Activated naive CD8-positive, alpha-beta T cell treated with anti-CD3 and anti-CD28 coated beads, Interleukin-2, amount 50 U/mL, for 24 hours (primary cell): ENCODE data around the gene ACTL7A.
"Not testable (repeated sequence)": the region's sequence is repeated elsewhere in the genome, so short reads cannot be mapped to it uniquely, and the experiment has no call there.

Experiments used
- ATAC-seq: fragments of 150-1000 bp; cut with Tn5 transposase; one replicate; pipeline ENCODE4 v1.10.0; 2021
- DNase-seq: peaks from one replicate; pipeline ENCODE4 v3.0.0; 2021
- H3K27ac Mint-ChIP-seq: one replicate; pipeline ENCODE4 v1.8.0; 2021; ENCODE audit warnings: mild to moderate bottlenecking, mixed read lengths
- H3K27me3 Mint-ChIP-seq: one replicate; pipeline ENCODE4 v1.8.0; 2021; ENCODE audit warnings: mixed read lengths
- H3K36me3 Mint-ChIP-seq: one replicate; pipeline ENCODE4 v1.8.0; 2021; ENCODE audit warnings: low read depth, mixed read lengths
- H3K4me1 Mint-ChIP-seq: one replicate; pipeline ENCODE4 v1.8.0; 2021; ENCODE audit warnings: mixed read lengths
- H3K4me3 Mint-ChIP-seq: one replicate; pipeline ENCODE4 v1.8.0; 2021; ENCODE audit warnings: mild to moderate bottlenecking, moderate library complexity, mixed read lengths
- H3K9me3 Mint-ChIP-seq: one replicate; pipeline ENCODE4 v1.8.0; 2021; ENCODE audit warnings: mixed read lengths

The ACTL7A gene

GRCh38 chr9:108838017-108838416, 24.0 kb upstream of the ACTL7A start:
- H3K9me3 Mint-ChIP-seq, result no peaks in the 10 kb centered on the region
- ATAC-seq, result no peak
- H3K4me1 Mint-ChIP-seq, result peaks cover 14% of the 10 kb centered on the region
- H3K27me3 Mint-ChIP-seq, result peaks cover 3% of the 10 kb centered on the region
- H3K27ac Mint-ChIP-seq, result no peak overlapping the region
- no peaks in the 10 kb centered on the region for H3K36me3 Mint-ChIP-seq
- no peak for DNase-seq
- no peak overlapping the region for H3K4me3 Mint-ChIP-seq

DNA sequence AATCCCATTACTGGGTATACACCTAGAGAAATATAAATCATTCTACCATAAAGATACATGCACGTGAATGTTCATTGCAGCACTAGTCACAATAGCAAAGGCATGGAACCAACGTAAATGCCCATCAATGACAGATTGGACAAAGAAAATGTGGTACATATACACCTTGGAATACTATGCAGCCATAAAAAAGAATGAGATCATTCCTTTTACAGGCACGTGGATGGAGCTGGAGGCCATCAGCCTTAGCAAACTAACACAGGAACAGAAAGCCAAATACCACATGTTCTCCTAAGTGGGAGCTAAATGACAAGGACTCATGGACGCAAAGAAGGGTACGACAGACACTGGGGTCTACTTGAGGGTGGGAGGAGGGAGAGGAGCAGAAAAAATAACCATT, 22.5 kb upstream of the ACTL7A start:
- H3K36me3 Mint-ChIP-seq, H3K4me3 Mint-ChIP-seq, H3K27ac Mint-ChIP-seq, H3K27me3 Mint-ChIP-seq, ATAC-seq, DNase-seq, H3K9me3 Mint-ChIP-seq: not testable (repeated sequence)
- H3K4me1 Mint-ChIP-seq, result peaks cover 17% of the 10 kb centered on the region

DNA sequence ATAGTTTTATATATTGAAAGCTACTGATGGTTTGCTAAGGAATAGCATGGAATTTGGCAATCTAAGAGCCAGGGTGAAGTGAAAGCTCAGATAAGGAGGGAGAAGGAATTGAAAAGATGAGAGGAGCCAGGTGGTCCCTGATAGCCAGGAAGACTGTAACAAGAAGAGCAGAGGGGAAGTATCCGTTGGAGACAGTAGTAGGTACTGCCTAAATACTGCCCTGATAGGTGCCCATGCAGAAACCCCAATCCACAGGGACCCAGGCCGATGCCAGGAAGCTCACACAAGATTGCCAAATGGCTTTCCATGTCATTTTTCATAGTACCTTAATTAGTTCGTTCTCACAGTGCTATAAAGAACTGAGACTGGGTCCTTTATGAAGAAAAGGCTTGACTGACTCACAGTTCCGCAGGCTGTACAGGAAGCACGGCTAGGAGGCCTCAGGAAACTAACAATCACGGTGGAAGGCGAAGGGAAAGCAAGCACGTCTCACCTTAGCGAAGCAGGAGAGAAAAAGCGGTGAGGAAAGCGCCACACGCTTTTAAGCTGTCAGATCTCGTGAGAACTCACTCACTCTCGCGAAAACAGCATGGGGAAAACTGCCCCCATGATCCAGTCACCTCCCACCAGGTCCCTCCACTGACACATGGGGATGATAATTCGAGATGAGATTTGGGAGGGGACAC, 19.3 kb upstream of the ACTL7A start:
- Mint-ChIP-seq H3K27ac (peak overlapping the region; percentile 66), H3K4me1 (peaks cover 9% of the 10 kb centered on the region), H3K4me3 (peak overlapping the region; percentile 57), H3K36me3 (no peaks in the 10 kb centered on the region), H3K27me3 (peaks cover 4% of the 10 kb centered on the region), H3K9me3 (no peaks in the 10 kb centered on the region)
- ATAC-seq, result no peak
- peak; percentile 12 for DNase-seq

DNA sequence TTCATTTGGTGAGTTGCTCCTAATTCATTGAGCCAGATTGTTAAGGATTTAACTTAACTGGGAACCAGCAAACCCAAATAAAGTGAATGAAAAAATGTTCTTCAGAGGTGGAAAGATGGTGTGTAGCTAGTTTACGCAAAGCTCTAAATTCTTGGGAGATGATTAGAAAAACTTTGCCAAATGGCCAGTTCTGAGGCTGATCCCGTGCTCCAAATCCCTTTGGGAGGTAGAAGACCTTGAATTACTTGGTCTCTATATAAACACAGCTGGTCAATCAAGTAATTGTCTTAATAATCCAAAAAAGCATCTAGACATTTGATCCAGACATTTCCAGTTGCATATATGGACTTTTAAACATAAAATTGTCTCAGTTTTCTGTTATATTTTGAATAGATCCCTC, 17.7 kb upstream of the ACTL7A start:
- no peak for DNase-seq
- no peak for ATAC-seq
- H3K27me3 Mint-ChIP-seq, result peaks cover 4% of the 10 kb centered on the region
- H3K4me3 Mint-ChIP-seq, result no peak overlapping the region
- no peak overlapping the region for H3K27ac Mint-ChIP-seq
- peaks cover 9% of the 10 kb centered on the region for H3K4me1 Mint-ChIP-seq
- H3K36me3 Mint-ChIP-seq, result no peaks in the 10 kb centered on the region
- H3K9me3 Mint-ChIP-seq, result no peaks in the 10 kb centered on the region

- H3K27ac Mint-ChIP-seq, result no peak overlapping the region
- H3K36me3 Mint-ChIP-seq, result no peaks in the 10 kb centered on the region
- peaks cover 9% of the 10 kb centered on the region for H3K4me1 Mint-ChIP-seq
- no peaks in the 10 kb centered on the region for H3K9me3 Mint-ChIP-seq
- DNase-seq (no peak), ATAC-seq (no peak)
- no peak overlapping the region for H3K4me3 Mint-ChIP-seq
- H3K27me3 Mint-ChIP-seq, result peaks cover 4% of the 10 kb centered on the region
These were observed 17.2 kb upstream of the ACTL7A start for GRCh38 chr9:108844856-108845255.

DNA sequence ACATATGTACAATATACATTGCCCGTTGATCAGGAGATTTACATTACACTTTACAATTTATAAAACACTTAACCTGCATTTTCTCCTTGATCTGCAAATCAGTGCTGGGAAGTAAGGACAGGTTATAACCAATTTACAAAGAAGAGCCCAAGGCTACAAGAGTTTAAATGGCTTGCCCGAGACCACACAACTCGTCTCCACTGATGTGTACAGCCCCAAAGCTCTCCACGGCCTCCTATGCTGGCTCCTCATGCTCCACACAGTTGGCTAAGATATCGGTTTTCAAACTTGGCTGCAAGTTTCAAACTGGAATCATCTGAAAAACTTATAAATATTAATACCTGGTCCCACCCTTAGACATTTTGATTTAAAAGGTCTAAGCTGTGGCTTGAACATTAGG, 16.6 kb upstream of the ACTL7A start:
- Mint-ChIP-seq H3K9me3 (no peaks in the 10 kb centered on the region), H3K27me3 (peaks cover 4% of the 10 kb centered on the region), H3K4me1 (peaks cover 9% of the 10 kb centered on the region), H3K4me3 (no peak overlapping the region), H3K27ac (no peak overlapping the region), H3K36me3 (no peaks in the 10 kb centered on the region)
- ATAC-seq (no peak), DNase-seq (no peak)

DNA sequence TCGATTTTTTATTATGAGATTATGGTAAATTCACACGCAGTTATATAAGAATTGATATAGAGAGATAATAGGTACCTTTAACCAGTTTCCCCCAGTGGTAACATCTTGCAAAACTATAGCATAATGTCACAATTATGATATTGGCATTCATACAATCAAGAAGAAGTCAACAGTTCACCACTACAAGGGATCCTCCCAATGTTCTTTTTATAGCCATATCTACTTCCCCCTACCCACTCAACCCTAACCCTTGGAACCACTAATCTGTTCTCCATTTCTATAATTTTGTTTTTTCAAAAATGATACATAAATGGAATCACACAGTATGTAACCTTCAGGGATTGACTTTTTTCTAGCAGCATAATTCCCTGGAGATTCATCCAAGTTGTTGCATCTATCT, 16.1 kb upstream of the ACTL7A start:
- no peaks in the 10 kb centered on the region for H3K9me3 Mint-ChIP-seq
- no peak overlapping the region for H3K27ac Mint-ChIP-seq
- H3K4me1 Mint-ChIP-seq, result peaks cover 9% of the 10 kb centered on the region
- ATAC-seq (no peak), DNase-seq (no peak)
- no peak overlapping the region for H3K4me3 Mint-ChIP-seq
- peaks cover 5% of the 10 kb centered on the region for H3K27me3 Mint-ChIP-seq
- no peaks in the 10 kb centered on the region for H3K36me3 Mint-ChIP-seq

- not testable (repeated sequence) for H3K4me3 Mint-ChIP-seq, DNase-seq, H3K9me3 Mint-ChIP-seq, H3K27me3 Mint-ChIP-seq, ATAC-seq, H3K4me1 Mint-ChIP-seq, H3K36me3 Mint-ChIP-seq, H3K27ac Mint-ChIP-seq
These were observed 13.8 kb upstream of the ACTL7A start for GRCh38 chr9:108848296-108848695.

DNA sequence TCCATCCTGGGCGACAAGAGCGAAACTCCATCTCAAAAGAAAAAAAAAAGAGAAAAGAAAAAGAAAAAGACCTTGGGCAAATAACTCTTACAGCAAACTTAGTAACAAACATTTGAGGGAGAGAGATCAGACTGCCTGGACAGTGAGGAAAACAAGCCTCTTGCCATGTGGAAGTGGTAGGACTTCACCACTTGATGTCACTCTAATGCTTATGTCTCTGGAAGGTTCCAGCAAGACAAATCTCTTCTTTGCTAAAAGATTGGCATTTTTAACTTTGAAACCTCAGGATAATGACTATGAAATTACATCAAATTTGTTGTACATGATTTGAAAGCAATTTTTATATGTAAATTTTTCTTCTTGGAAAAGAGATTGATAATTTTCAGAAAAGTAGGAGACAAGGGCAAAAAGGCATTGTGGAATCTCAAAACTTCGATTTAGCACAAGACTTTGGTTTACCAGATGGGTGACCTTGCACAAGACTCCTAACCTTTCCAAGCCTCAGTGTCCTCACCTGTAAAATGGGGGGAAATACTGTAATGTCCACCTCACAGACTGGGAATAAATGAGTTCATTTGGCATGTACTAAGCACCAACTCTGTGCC, 11.7 kb upstream of the ACTL7A start:
- no peaks in the 10 kb centered on the region for H3K9me3 Mint-ChIP-seq
- H3K36me3 Mint-ChIP-seq, result no peaks in the 10 kb centered on the region
- no peak overlapping the region for H3K4me3 Mint-ChIP-seq
- DNase-seq (no peak), ATAC-seq (no peak)
- H3K4me1 Mint-ChIP-seq, result no peaks in the 10 kb centered on the region
- peaks cover 10% of the 10 kb centered on the region for H3K27me3 Mint-ChIP-seq
- H3K27ac Mint-ChIP-seq, result no peak overlapping the region

GRCh38 chr9:108851138-108851537, 10.9 kb upstream of the ACTL7A start:
- Mint-ChIP-seq H3K9me3 (no peaks in the 10 kb centered on the region), H3K4me3 (no peak overlapping the region), H3K4me1 (no peaks in the 10 kb centered on the region), H3K27ac (no peak overlapping the region), H3K36me3 (no peaks in the 10 kb centered on the region), H3K27me3 (peaks cover 10% of the 10 kb centered on the region)
- DNase-seq (no peak), ATAC-seq (no peak)

- Mint-ChIP-seq H3K36me3 (no peaks in the 10 kb centered on the region), H3K4me1 (no peaks in the 10 kb centered on the region), H3K9me3 (no peaks in the 10 kb centered on the region), H3K27me3 (peaks cover 7% of the 10 kb centered on the region), H3K27ac (no peak overlapping the region), H3K4me3 (no peak overlapping the region)
- no peak for ATAC-seq
- no peak for DNase-seq
These were observed 10.0 kb upstream of the ACTL7A start for GRCh38 chr9:108852079-108852478.

GRCh38 chr9:108854094-108854493, 8.0 kb upstream of the ACTL7A start:
- ATAC-seq, result no peak
- Mint-ChIP-seq H3K4me3 (no peak overlapping the region), H3K4me1 (no peaks in the 10 kb centered on the region)

GRCh38 chr9:108854641-108855528, 7.2 kb upstream of the ACTL7A start:
- peaks cover 7% of the 10 kb centered on the region for H3K27me3 Mint-ChIP-seq
- ATAC-seq (no peak), DNase-seq (no peak)
- no peak overlapping the region for H3K27ac Mint-ChIP-seq
- peaks cover 1% of the 10 kb centered on the region for H3K4me1 Mint-ChIP-seq
- no peaks in the 10 kb centered on the region for H3K9me3 Mint-ChIP-seq
- no peak overlapping the region for H3K4me3 Mint-ChIP-seq
- H3K36me3 Mint-ChIP-seq, result no peaks in the 10 kb centered on the region

More at GRCh38 chr9:108854094-108854493, 8.0 kb upstream of the ACTL7A start:
- no peak for DNase-seq
- H3K36me3 Mint-ChIP-seq, result no peaks in the 10 kb centered on the region
- H3K27ac Mint-ChIP-seq, result no peak overlapping the region
- H3K27me3 Mint-ChIP-seq, result peaks cover 7% of the 10 kb centered on the region
- no peaks in the 10 kb centered on the region for H3K9me3 Mint-ChIP-seq

DNA sequence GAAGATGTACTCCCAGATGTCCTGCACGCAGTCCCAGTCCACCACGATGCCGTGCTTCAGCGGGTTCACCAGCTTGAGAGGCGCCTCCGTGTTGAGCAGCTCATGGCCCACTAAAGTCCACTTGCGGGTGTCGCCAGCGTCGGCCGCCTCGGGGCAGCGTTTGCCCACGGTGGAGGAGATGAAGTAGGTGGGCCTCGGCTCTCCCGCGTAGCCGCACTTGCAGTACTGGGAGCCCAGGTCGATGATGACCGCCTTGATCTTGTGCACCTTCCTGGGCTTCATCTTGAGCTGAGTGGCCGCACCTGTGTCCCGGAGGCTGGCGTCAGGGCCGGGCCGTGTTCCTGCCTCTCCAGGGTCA, 6.6 kb upstream of the ACTL7A start:
- peaks cover 2% of the 10 kb centered on the region for H3K4me1 Mint-ChIP-seq
- no peaks in the 10 kb centered on the region for H3K36me3 Mint-ChIP-seq
- H3K27ac Mint-ChIP-seq, result no peak overlapping the region
- H3K9me3 Mint-ChIP-seq, result no peaks in the 10 kb centered on the region
- peaks cover 7% of the 10 kb centered on the region for H3K27me3 Mint-ChIP-seq
- ATAC-seq, result no peak
- DNase-seq, result no peak
- H3K4me3 Mint-ChIP-seq, result no peak overlapping the region

GRCh38 chr9:108855888-108856287, 6.2 kb upstream of the ACTL7A start, which contains the start of gene ACTL7B:
Gene ACTL7B (minus strand): TSS chr9:108855986. CDS start chr9:108855930, 56 bp downstream.
- H3K27me3 Mint-ChIP-seq, result peaks cover 7% of the 10 kb centered on the region
- H3K9me3 Mint-ChIP-seq, result no peaks in the 10 kb centered on the region
- H3K4me3 Mint-ChIP-seq, result no peak within 1 kb of the TSS
- no peak within 1 kb of the TSS for H3K27ac Mint-ChIP-seq
- ATAC-seq (no peak), DNase-seq (no peak)
- H3K36me3 Mint-ChIP-seq, result no peaks in the 10 kb centered on the region
- peaks cover 2% of the 10 kb centered on the region for H3K4me1 Mint-ChIP-seq
